ENCODE results near the gene ARPC1A. TPM values are rescaled to one million over a fixed set of nuclear protein-coding genes. Genes with fewer than 3 reads are reported as not detected.

Gene ARPC1A
- total and polyA plus RNA-seq, 2 of the 8 experiments (the other 6 are each of a cell fraction or from before 2014, with no cell fraction given): 123 to 155 TPM

GRCh38 chr7:99404235-99404976 lies 78.7 kb downstream of the ARPC1A start:
- H3K4me3 ChIP-seq (ENCODE audit: extremely low read depth in 1 of 4, insufficient read depth in 2 of 4, low read depth in 3 of 4, low read length in 4 of 4): no peak overlapping the region
- H3K9me3 ChIP-seq (ENCODE audit: insufficient read depth in 2 of 2, low read depth in 1 of 2, low read length in 1 of 2): no peaks in the 10 kb centered on the region
- no peak overlapping the region for H2AFZ ChIP-seq (ENCODE audit: low read length)
- H4K20me1 ChIP-seq (replicated peaks in 1 of 2; ENCODE audit: control insufficient read depth in 1 of 2, insufficient read depth in 2 of 2, low read length in 2 of 2): peaks cover 21 to 36% of the 10 kb centered on the region in 2 experiments
- no peak overlapping the region for H2BK5ac ChIP-seq (ENCODE audit: low read depth, low read length)
- no peaks in the 10 kb centered on the region for H3K27me3 ChIP-seq (replicated peaks in 1 of 4; ENCODE audit: control insufficient read depth in 3 of 4, extremely low read depth in 1 of 4, insufficient read depth in 3 of 4, low read length in 3 of 4)
- H3K4me2 ChIP-seq (ENCODE audit: insufficient read depth in 1 of 2, low read depth in 2 of 2, low read length in 2 of 2): no peak overlapping the region
- no peak overlapping the region for H2AK5ac ChIP-seq (ENCODE audit: low read depth, low read length)
- peaks cover 10% of the 10 kb centered on the region for H3K23me2 ChIP-seq (ENCODE audit: low read depth, low read length)
- no peak overlapping the region for H3K14ac ChIP-seq (ENCODE audit: insufficient read length)
- CTCF ChIA-PET (ENCODE audit: partially characterized antibody): interaction anchor here (1.0 to 2.1 kb wide), 5 partner anchors 10 to 55 kb away, joined by 3 to 8 read pairs (median 3); no protein-coding TSS in a partner anchor
- no peak overlapping the region for H2BK120ac ChIP-seq (replicated peaks; ENCODE audit: low read depth, low read length)
- WGBS, 2 experiments (ENCODE audit: extremely low coverage in 1 of 2, insufficient coverage in 1 of 2, insufficient read length in 1 of 2, insufficient replicate concordance in 2 of 2, low coverage in 1 of 2, low lambda C conversion rate in 2 of 2, missing lambda C conversion rate in 1 of 2): 87% methylated on average over 18 of the region's 18 CpGs; no CpG with 5 or more reads in 1 of the 2 experiments
- H4K8ac ChIP-seq (ENCODE audit: extremely low read depth, insufficient read depth, low read length): peak overlapping the region; percentile 11
- H3K18ac ChIP-seq (ENCODE audit: extremely low read depth, low read length): no peak overlapping the region
- no peak for DNase-seq (ENCODE audit: low read depth in 1 of 2, low spot score in 2 of 2)
- POLR2A ChIA-PET (ENCODE audit: partially characterized antibody): interaction anchor here (1.0 to 8.4 kb wide), 3 partner anchors 11 to 16 kb away, joined by 3 to 150 read pairs (median 5); no protein-coding TSS in a partner anchor
- H3K4ac ChIP-seq (replicated peaks; ENCODE audit: insufficient read length, low read depth, low read length): no peak overlapping the region
- no peak overlapping the region for H2BK12ac ChIP-seq (ENCODE audit: low read depth, low read length)
- H4K5ac ChIP-seq (ENCODE audit: insufficient read length, low read depth, low read length): no peak overlapping the region
- TF ChIP-seq RFX5 (IDR thresholded peaks at IDR 0.05; ENCODE audit: borderline replicate concordance, low read depth, low read length) (no peak), RAD21 (IDR thresholded peaks at IDR 0.05 in 1 of 2, conservative IDR thresholded peaks at IDR 0.05 in 1 of 2; ENCODE audit: low read depth in 2 of 2, low read length in 2 of 2) (no peak), SIRT6 (IDR thresholded peaks at IDR 0.05; ENCODE audit: low read length) (no peak), KDM1A (IDR thresholded peaks at IDR 0.05; ENCODE audit: borderline replicate concordance, low read length) (no peak)
- H3K79me1 ChIP-seq (ENCODE audit: low read depth, low read length): peaks cover 21% of the 10 kb centered on the region
- no peak overlapping the region for H2BK15ac ChIP-seq (ENCODE audit: low read length)
- no peak overlapping the region for H3K23ac ChIP-seq (ENCODE audit: insufficient read length)
- H2BK20ac ChIP-seq (ENCODE audit: low read length): no peak overlapping the region
- no peak overlapping the region for H3K27ac ChIP-seq (ENCODE audit: low read depth, low read length)
- H3K56ac ChIP-seq (replicated peaks; ENCODE audit: insufficient read length, low read depth, low read length): no peak overlapping the region
- H3K9ac ChIP-seq (replicated peaks in 1 of 4; ENCODE audit: extremely low read depth in 1 of 4, low read depth in 3 of 4, low read length in 3 of 4): 0 out of 7 replicates have a peak overlapping the region, but pooled peaks of 1 of the 4 experiments have one; percentile 0
- H4K91ac ChIP-seq (replicated peaks; ENCODE audit: insufficient read length, low read length): no peak overlapping the region
- peaks cover 25 to 57% of the 10 kb centered on the region in 2 experiments for H3K79me2 ChIP-seq (ENCODE audit: control insufficient read depth in 1 of 2, insufficient read depth in 2 of 2, low read length in 2 of 2)
- peaks cover 23 to 50% (median 43%) of the 10 kb centered on the region in 4 experiments; a peak in 7 of 8 replicates for H3K36me3 ChIP-seq (ENCODE audit: control insufficient read depth in 2 of 4, insufficient read depth in 4 of 4, low read length in 3 of 4)
- no peak for FAIRE-seq
- H3K4me1 ChIP-seq (replicated peaks in 1 of 4; ENCODE audit: control insufficient read depth in 3 of 4, insufficient read depth in 4 of 4, low read length in 3 of 4): peaks cover 0 to 3% (median under 1%) of the 10 kb centered on the region in 4 experiments; a peak in 2 of 7 replicates
